RWPE1 (cell line): ENCODE results near the gene INPP5K.

Experiments used
- CTCF ChIA-PET: fragments of 350-600 bp; sonication (Branson Sonifier 250); formaldehyde crosslinking; extraction: SDS; loops from one replicate; lab custom pipeline; 2021; lab: Yijun Ruan, JAX
- POLR2A ChIA-PET: fragments of 400-600 bp; formaldehyde crosslinking; extraction: SDS; loops from one replicate; lab custom pipeline; 2020; ENCODE audit warnings: antibody characterized with exemption; ENCODE audit not compliant: low non-redundant PET; lab: Yijun Ruan, JAX
- DNase-seq: peaks from one replicate; pipeline ENCODE4 v3.0.0; 2012; ENCODE audit warnings: low spot score
- H3K27ac ChIP-seq: fragments of 450-650 bp; 2 replicates; pipeline ENCODE4 v1.5.1; 2017
- CTCF ChIP-seq: fragments of 450-650 bp; conservative IDR thresholded peaks from 2 replicates; pipeline ENCODE4 v1.5.1; 2017; ENCODE audit warnings: low read depth, mild to moderate bottlenecking

INPP5K gene

GRCh38 chr17:1521086-1521640, 4.8 kb upstream of the INPP5K start:
- POLR2A ChIA-PET = no interaction called here
- DNase-seq = no peak
- CTCF ChIA-PET = interaction anchor here (0.7 kb wide), 1 partner anchor 47 kb away, joined by 3 read pairs; no protein-coding TSS in a partner anchor
- TF ChIP-seq CTCF = no peak
- H3K27ac ChIP-seq = peak overlapping the region; percentile 60

- peak overlapping the region; percentile 24 for H3K27ac ChIP-seq
- ChIA-PET POLR2A (no interaction called here), CTCF (no interaction called here)
- TF ChIP-seq CTCF = no peak
- DNase-seq = no peak
Observed at GRCh38 chr17:1519678-1520077, 3.3 kb upstream of the INPP5K start.

- 0 out of 2 replicates have a peak overlapping the region, but pooled peaks have one; percentile 20 for H3K27ac ChIP-seq
- no peak for TF ChIP-seq CTCF
- CTCF ChIA-PET = interaction anchor here (0.6 to 0.7 kb wide), 2 partner anchors 20 to 289 kb away, joined by 3 read pairs; no protein-coding TSS in a partner anchor
- no peak for DNase-seq
- POLR2A ChIA-PET = no interaction called here
Observed at GRCh38 chr17:1518410-1518809, 2.0 kb upstream of the INPP5K start.

GRCh38 chr17:1515640-1516387, 598 bp downstream of the INPP5K start:
- peak overlapping the region; percentile 93 for H3K27ac ChIP-seq
- peak; percentile 83 for DNase-seq
- ChIA-PET CTCF (interaction anchor here (0.7 to 2.4 kb wide), 10 partner anchors 11 to 310 kb away, joined by 3 to 16 read pairs (median 5); partner anchors contain the start of gene MYO1C), POLR2A (interaction anchor here (0.6 to 1.7 kb wide), 6 partner anchors 11 to 60 kb away, joined by 3 to 5 read pairs (median 4); partner anchors contain the start of gene CRK)
- TF ChIP-seq CTCF = peak; percentile 61

GRCh38 chr17:1512351-1512750, 4.1 kb downstream of the INPP5K start:
- peak; percentile 22 for DNase-seq
- CTCF ChIA-PET = interaction anchor here (0.9 to 1.7 kb wide), 2 partner anchors 62 to 147 kb away, joined by 3 read pairs; no protein-coding TSS in a partner anchor
- H3K27ac ChIP-seq = peak overlapping the region; percentile 93

More at GRCh38 chr17:1512351-1512750, 4.1 kb downstream of the INPP5K start:
- POLR2A ChIA-PET = interaction anchor here (1.1 kb wide), 1 partner anchor 22 kb away, joined by 5 read pairs; no protein-coding TSS in a partner anchor
- no peak for TF ChIP-seq CTCF
